K562 (cell line): ENCODE measurements around the gene CYFIP2. TPM values are rescaled to one million over a fixed set of nuclear protein-coding genes. Genes with fewer than 3 reads are reported as not detected.

Experiments
- ARID1B ChIP-seq: fragments of 450-650 bp; IDR thresholded peaks from 2 replicates; pipeline ENCODE4 v1.6.1; 2016; ENCODE audit warnings: antibody characterized with exemption, mild to moderate bottlenecking, inconsistent platforms
- ASH1L ChIP-seq: fragments of 450-650 bp; IDR thresholded peaks from 2 replicates; pipeline ENCODE4 v1.6.1; 2018; ENCODE audit warnings: borderline replicate concordance, mild to moderate bottlenecking, low read depth; ENCODE audit not compliant: partially characterized antibody
- BCOR ChIP-seq: fragments of 450-650 bp; IDR thresholded peaks from 2 replicates; pipeline ENCODE4 v1.6.1; 2016
- BDP1 ChIP-seq: IDR thresholded peaks from 3 replicates; pipeline ENCODE4 v1.6.1; 2011; ENCODE audit not compliant: insufficient read length, insufficient read depth
- CHD4 ChIP-seq: fragments of 200-600 bp; sonication (generic); IDR thresholded peaks from 3 replicates; pipeline ENCODE4 v1.6.1; 2012; ENCODE audit warnings: low read depth, mild to moderate bottlenecking, mixed read lengths, low read length, inconsistent platforms; ENCODE audit not compliant: insufficient read depth, insufficient replicate concordance, poor library complexity, severe bottlenecking
- DDX20 ChIP-seq: fragments of 450-650 bp; IDR thresholded peaks from 2 replicates; pipeline ENCODE4 v1.6.1; 2016; ENCODE audit warnings: missing genetic modification characterization, low read depth, mild to moderate bottlenecking, missing compliant biosample characterization, moderate library complexity
- E2F6 ChIP-seq, 2 experiments: IDR thresholded peaks; 2 replicates each; pipeline ENCODE4 v1.6.1; 2011; ENCODE audit warnings: borderline replicate concordance in 1 of 2, control low read depth in 1 of 2, low read depth in 1 of 2, low read length in 1 of 2, mild to moderate bottlenecking in 1 of 2, mixed read lengths in 1 of 2, moderate library complexity in 1 of 2; ENCODE audit not compliant: insufficient read depth in 1 of 2, insufficient read length in 1 of 2, poor library complexity in 1 of 2, severe bottlenecking in 1 of 2; ENCODE audit errors: extremely low read depth in 1 of 2
- E4F1 ChIP-seq: fragments of 250-450 bp; sonication (Bioruptor Pico); IDR thresholded peaks from 2 replicates; pipeline ENCODE4 v1.5.0; 2021; ENCODE audit warnings: mild to moderate bottlenecking, borderline replicate concordance
- GABPA ChIP-seq: fragments of 200-800 bp; sonication (Bioruptor generic); conservative IDR thresholded peaks from 2 replicates; pipeline ENCODE4 v1.6.1; 2016; ENCODE audit warnings: low read depth, missing genetic modification characterization, missing compliant biosample characterization
- HMGXB4 ChIP-seq: sonication (generic); formaldehyde crosslinking; IDR thresholded peaks from 2 replicates; pipeline ENCODE4 v1.8.1; 2023; ENCODE audit warnings: mild to moderate bottlenecking, missing genetic modification reagents
- ILF3 ChIP-seq: fragments of 450-650 bp; IDR thresholded peaks from 2 replicates; pipeline ENCODE4 v1.6.1; 2018; ENCODE audit warnings: antibody characterized with exemption, mild to moderate bottlenecking, moderate library complexity, borderline replicate concordance
- NBN ChIP-seq: fragments of 450-650 bp; IDR thresholded peaks from 2 replicates; pipeline ENCODE4 v1.6.1; 2016; ENCODE audit warnings: low read depth, mild to moderate bottlenecking
- NCOA6 ChIP-seq: fragments of 450-650 bp; IDR thresholded peaks from 2 replicates; pipeline ENCODE4 v1.6.1; 2017; ENCODE audit warnings: mild to moderate bottlenecking
- PTRF ChIP-seq: fragments of 450-650 bp; IDR thresholded peaks from 2 replicates; pipeline ENCODE4 v1.6.1; 2016; ENCODE audit warnings: mild to moderate bottlenecking, missing genetic modification characterization, missing compliant biosample characterization
- TAF9B ChIP-seq: fragments of 450-650 bp; IDR thresholded peaks from 2 replicates; pipeline ENCODE4 v1.6.1; 2018; ENCODE audit warnings: mild to moderate bottlenecking; ENCODE audit not compliant: partially characterized antibody
- TEAD1 ChIP-seq, 2 experiments: fragments of 450-650 bp in 1 of 2; sonication (generic) in 1 of 2; formaldehyde crosslinking; IDR thresholded peaks; 2 replicates each; pipeline versions ENCODE4 v1.4.0 to v1.8.0; 2020 to 2022; ENCODE audit warnings: mild to moderate bottlenecking in 2 of 2, missing genetic modification reagents in 1 of 2
- ZBTB33 ChIP-seq: sonication (generic); formaldehyde crosslinking; IDR thresholded peaks from 2 replicates; pipeline ENCODE4 v1.8.1; 2023; ENCODE audit warnings: mild to moderate bottlenecking, missing genetic modification reagents
- ZFP30 ChIP-seq: fragments of 250-450 bp; sonication (Bioruptor Pico); IDR thresholded peaks from 2 replicates; pipeline ENCODE4 v1.8.0; 2022; ENCODE audit warnings: moderate library complexity, mild to moderate bottlenecking, inconsistent platforms, borderline replicate concordance
- ZNF121 ChIP-seq: sonication (generic); formaldehyde crosslinking; conservative IDR thresholded peaks from 2 replicates; pipeline ENCODE4 v1.8.0; 2022; ENCODE audit warnings: missing genetic modification reagents
- ZNF311 ChIP-seq: fragments of 250-450 bp; sonication (Bioruptor Pico); IDR thresholded peaks from 2 replicates; pipeline ENCODE4 v1.4.0; 2020; ENCODE audit warnings: mild to moderate bottlenecking, moderate library complexity
- polyA plus RNA-seq, 8 experiments: library from polyadenylated mRNA; depleted of rRNA in 4 of 8; stranded (reverse) in 5 of 8; unstranded in 3 of 8; fragments of >200 nt; fragmentation: Nextera tagmentation in 2 of 8; fragmentation: Illumina TruSeq in 1 of 8; extraction: Ambion mirVana in 2 of 8; extraction: Trizol in 1 of 8; gene quantifications; 2 replicates each; pipeline versions ENCODE4 v1.2.1 to v1.2.3, GENCODE V29; 2011 to 2014; ENCODE audit warnings: inconsistent platforms in 1 of 8, missing spikeins in 1 of 8
- total RNA-seq, 7 experiments: library from RNA; depleted of rRNA in 6 of 7; stranded (reverse); fragments of >200 nt in 6 of 7; fragmentation: Illumina TruSeq in 2 of 7; extraction: Trizol in 2 of 7; gene quantifications; 2 replicates each; pipeline versions ENCODE4 v1.2.1 to v1.2.3, GENCODE V29; 2011 to 2021; ENCODE audit warnings: low replicate concordance in 1 of 7

The CYFIP2 gene
- total and polyA plus RNA-seq, 9 of the 15 experiments (the other 6 are each of a cell fraction or from before 2014, with no cell fraction given): 0.76 to 2.9 (median 1.4) TPM; not detected in 1

GRCh38 chr5:157278319-157279037, 12.6 kb downstream of the CYFIP2 start (continued):
- no peak for TF ChIP-seq HMGXB4 (CRISPR knock-in tag)
- TF ChIP-seq ASH1L: no peak
- no peak for TF ChIP-seq ARID1B
- no peak for TF ChIP-seq ZNF121
- TF ChIP-seq ILF3: no peak
- TF ChIP-seq PTRF (tag): peak; percentile 95
- TF ChIP-seq BDP1: no peak
- TF ChIP-seq BCOR: no peak
- TF ChIP-seq ZFP30 (CRISPR knock-in tag): no peak
- TF ChIP-seq GABPA (tag): peak; percentile 46
- TF ChIP-seq ZNF311 (CRISPR knock-in tag): peak; percentile 97
- no peak for TF ChIP-seq E2F6 (IDR thresholded peaks at IDR 0.05; ENCODE audit: borderline replicate concordance in 1 of 2, extremely low read depth in 1 of 2, insufficient read depth in 1 of 2, insufficient read length in 1 of 2, low read depth in 1 of 2, low read length in 1 of 2, poor library complexity in 1 of 2, severe bottlenecking in 1 of 2)
- peak; percentile 87 for TF ChIP-seq E4F1 (CRISPR knock-in tag)
- TF ChIP-seq CHD4: no peak
- no peak for TF ChIP-seq NCOA6
- TF ChIP-seq ZBTB33 (CRISPR knock-in tag): no peak
- TF ChIP-seq NBN: no peak
- peak; percentile 96 for TF ChIP-seq DDX20
- TF ChIP-seq TEAD1 (CRISPR knock-in tag; IDR thresholded peaks at IDR 0.05): peak in 1 of 2 experiments; percentile 98; a peak in 2 of 4 replicates
- TF ChIP-seq TAF9B: no peak
